HEK293T (cell line): ENCODE measurements around the gene TEX13B.

ENCODE experiments used
- BHLHE40 ChIP-seq: fragments of 450-650 bp; IDR thresholded peaks from 2 replicates; pipeline ENCODE4 v1.6.1; 2016; ENCODE audit warnings: mild to moderate bottlenecking, moderate library complexity, borderline replicate concordance
- CTBP1 ChIP-seq: fragments of 450-650 bp; IDR thresholded peaks from 2 replicates; pipeline ENCODE4 v1.6.1; 2016; ENCODE audit warnings: borderline replicate concordance
- ELF4 ChIP-seq: fragments of 450-650 bp; IDR thresholded peaks from 2 replicates; pipeline ENCODE4 v1.6.1; 2017; ENCODE audit warnings: antibody characterized with exemption
- FOXA1 ChIP-seq: fragments of 450-650 bp; IDR thresholded peaks from 2 replicates; pipeline ENCODE4 v1.6.1; 2016; ENCODE audit warnings: mild to moderate bottlenecking
- FOXK2 ChIP-seq: fragments of 450-650 bp; IDR thresholded peaks from 2 replicates; pipeline ENCODE4 v1.6.1; 2016; ENCODE audit warnings: mild to moderate bottlenecking
- FOXM1 ChIP-seq: fragments of 450-650 bp; IDR thresholded peaks from 2 replicates; pipeline ENCODE4 v1.6.1; 2017; ENCODE audit warnings: mild to moderate bottlenecking, borderline replicate concordance
- HDGF ChIP-seq: fragments of 450-650 bp; IDR thresholded peaks from 2 replicates; pipeline ENCODE4 v1.6.1; 2017; ENCODE audit warnings: antibody characterized with exemption, borderline replicate concordance
- NFRKB ChIP-seq: fragments of 450-650 bp; IDR thresholded peaks from 2 replicates; pipeline ENCODE4 v1.6.1; 2016; ENCODE audit warnings: mild to moderate bottlenecking, moderate library complexity
- PKNOX1 ChIP-seq: fragments of 450-650 bp; IDR thresholded peaks from 2 replicates; pipeline ENCODE4 v1.6.1; 2016
- SP1 ChIP-seq: fragments of 450-650 bp; IDR thresholded peaks from 2 replicates; pipeline ENCODE4 v1.6.1; 2017
- SUZ12 ChIP-seq: fragments of 450-650 bp; IDR thresholded peaks from 2 replicates; pipeline ENCODE4 v1.6.1; 2016; ENCODE audit warnings: mild to moderate bottlenecking
- ZNF384 ChIP-seq: fragments of 450-650 bp; IDR thresholded peaks from 2 replicates; pipeline ENCODE4 v1.6.1; 2016

- TF ChIP-seq SUZ12: no peak
- TF ChIP-seq CTBP1: no peak
- TF ChIP-seq SP1: no peak
- TF ChIP-seq FOXM1: no peak
- TF ChIP-seq FOXK2: no peak
- TF ChIP-seq ELF4: no peak
- no peak for TF ChIP-seq NFRKB
- no peak for TF ChIP-seq FOXA1
- TF ChIP-seq HDGF: no peak
- TF ChIP-seq ZNF384: no peak
- TF ChIP-seq BHLHE40: no peak
- TF ChIP-seq PKNOX1: no peak
These were observed 2.6 kb downstream of the TEX13B start for GRCh38 chrX:107979534-107979933.
